Breast epithelium (tissue), 3 donors: ENCODE data around the gene LRRC57.

Experiments
- POLR2A ChIP-seq: fragments of 450-650 bp; IDR thresholded peaks from one replicate; pipeline ENCODE4 v1.6.1; 2016; ENCODE audit warnings: antibody characterized with exemption, mild to moderate bottlenecking, moderate library complexity
- POLR2AphosphoS5 ChIP-seq, 3 donors: sonication (generic); formaldehyde crosslinking; IDR thresholded peaks; one replicate each; pipeline ENCODE4 v1.6.1; 2017; ENCODE audit warnings: antibody characterized with exemption in 3 of 3
- TF ChIP-seq, protein P1 (sequence below), 3 donors: fragments of 450-650 bp; IDR thresholded peaks; one replicate each; pipeline ENCODE4 v1.5.1; 2016 to 2017; ENCODE audit warnings: antibody characterized with exemption in 3 of 3, mild to moderate bottlenecking in 3 of 3, moderate library complexity in 3 of 3

- no peak for TF ChIP-seq POLR2AphosphoS5 (IDR thresholded peaks at IDR 0.05)
- TF ChIP-seq, protein P1, sequence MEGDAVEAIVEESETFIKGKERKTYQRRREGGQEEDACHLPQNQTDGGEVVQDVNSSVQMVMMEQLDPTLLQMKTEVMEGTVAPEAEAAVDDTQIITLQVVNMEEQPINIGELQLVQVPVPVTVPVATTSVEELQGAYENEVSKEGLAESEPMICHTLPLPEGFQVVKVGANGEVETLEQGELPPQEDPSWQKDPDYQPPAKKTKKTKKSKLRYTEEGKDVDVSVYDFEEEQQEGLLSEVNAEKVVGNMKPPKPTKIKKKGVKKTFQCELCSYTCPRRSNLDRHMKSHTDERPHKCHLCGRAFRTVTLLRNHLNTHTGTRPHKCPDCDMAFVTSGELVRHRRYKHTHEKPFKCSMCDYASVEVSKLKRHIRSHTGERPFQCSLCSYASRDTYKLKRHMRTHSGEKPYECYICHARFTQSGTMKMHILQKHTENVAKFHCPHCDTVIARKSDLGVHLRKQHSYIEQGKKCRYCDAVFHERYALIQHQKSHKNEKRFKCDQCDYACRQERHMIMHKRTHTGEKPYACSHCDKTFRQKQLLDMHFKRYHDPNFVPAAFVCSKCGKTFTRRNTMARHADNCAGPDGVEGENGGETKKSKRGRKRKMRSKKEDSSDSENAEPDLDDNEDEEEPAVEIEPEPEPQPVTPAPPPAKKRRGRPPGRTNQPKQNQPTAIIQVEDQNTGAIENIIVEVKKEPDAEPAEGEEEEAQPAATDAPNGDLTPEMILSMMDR (IDR thresholded peaks at IDR 0.05) = no peak
- TF ChIP-seq POLR2A = no peak
Measured at GRCh38 chr15:42499858-42500609, 48.6 kb downstream of the LRRC57 start.
